Measurements from ENCODE around the gene NARF.

The NARF gene

DNA sequence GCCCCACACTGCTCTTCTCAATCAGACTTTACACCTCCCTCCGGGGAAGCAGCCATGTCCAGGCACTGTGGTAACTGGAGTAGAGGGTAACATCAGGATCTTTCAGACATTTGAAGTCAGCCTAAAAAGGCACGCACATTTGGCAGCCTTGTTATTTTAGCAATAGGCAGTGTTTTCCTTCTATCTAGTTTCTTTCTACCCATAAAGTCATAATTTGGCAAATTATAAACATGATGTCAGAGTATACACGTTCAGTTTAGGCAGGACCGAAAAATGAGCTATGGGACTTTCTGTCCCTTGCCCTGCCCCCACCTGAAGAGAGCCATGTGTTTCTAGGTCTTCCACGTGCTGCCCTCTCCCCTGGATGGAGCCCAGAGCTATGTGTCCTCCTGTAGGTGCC, 21.1 kb downstream of the NARF start:
- DNase-seq = no peak

DNA sequence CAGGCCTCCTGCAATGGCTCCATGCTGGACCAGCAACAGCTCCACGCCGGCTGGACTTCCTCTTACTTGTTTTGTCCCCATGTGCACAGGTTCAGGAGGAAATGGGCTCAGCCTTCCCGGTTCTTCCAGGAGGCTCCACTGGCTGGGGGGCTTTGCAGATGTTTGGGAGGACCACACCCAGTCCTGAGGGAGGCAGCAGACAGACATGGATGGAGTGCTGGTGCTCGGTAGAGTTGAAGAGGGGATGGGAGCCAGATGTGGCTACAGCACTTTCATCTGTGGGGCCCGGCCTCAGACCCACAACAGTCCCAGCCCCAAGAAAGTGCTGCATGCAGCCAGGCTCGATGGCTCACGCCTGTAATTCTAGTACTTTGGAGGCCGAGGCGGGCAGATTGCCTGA, 21.8 kb downstream of the NARF start:
- DNase-seq = no peak

DNA sequence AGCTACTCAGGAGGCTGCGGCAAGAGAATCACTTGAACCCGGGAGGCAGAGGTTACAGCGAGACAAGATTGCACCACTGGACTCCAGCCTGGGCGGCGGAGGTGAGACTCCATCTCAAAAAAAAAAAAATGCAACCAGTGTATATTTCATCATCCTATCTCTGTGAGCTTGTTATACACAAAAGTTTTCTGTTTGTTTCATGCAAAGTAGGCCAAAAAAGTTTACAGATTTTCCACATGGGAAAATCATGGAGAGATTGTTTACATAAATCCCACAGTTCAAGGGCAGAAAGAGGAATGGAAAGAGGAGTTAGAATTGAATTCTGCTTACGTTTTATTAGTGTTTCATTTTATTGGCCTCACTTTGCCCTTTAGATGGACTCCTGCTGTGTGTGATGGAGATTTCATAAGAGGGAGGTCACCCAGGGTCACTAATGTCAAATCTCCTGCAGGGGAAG, 24.7 kb downstream of the NARF start:
- no peak for DNase-seq

DNA sequence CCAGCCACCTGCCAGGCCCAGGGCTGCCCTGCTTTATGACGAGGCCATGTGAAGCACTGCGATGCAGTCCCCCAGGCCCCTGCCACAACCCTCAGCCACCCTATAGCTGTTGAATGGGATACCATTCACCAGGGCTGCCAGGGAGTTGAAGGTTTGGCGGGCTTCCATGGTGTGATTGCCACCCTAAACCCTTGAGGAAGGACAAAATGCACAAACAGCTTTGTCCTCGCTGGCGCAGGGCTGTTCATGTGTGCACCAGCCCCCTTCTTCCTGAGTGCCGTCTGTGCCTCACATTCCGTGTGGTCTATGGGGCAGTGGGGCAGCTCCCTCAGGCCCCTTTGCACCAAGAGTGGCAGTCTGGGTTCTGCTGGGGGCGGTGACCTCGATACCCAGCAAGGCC, 25.3 kb downstream of the NARF start:
- no peak for DNase-seq

DNA sequence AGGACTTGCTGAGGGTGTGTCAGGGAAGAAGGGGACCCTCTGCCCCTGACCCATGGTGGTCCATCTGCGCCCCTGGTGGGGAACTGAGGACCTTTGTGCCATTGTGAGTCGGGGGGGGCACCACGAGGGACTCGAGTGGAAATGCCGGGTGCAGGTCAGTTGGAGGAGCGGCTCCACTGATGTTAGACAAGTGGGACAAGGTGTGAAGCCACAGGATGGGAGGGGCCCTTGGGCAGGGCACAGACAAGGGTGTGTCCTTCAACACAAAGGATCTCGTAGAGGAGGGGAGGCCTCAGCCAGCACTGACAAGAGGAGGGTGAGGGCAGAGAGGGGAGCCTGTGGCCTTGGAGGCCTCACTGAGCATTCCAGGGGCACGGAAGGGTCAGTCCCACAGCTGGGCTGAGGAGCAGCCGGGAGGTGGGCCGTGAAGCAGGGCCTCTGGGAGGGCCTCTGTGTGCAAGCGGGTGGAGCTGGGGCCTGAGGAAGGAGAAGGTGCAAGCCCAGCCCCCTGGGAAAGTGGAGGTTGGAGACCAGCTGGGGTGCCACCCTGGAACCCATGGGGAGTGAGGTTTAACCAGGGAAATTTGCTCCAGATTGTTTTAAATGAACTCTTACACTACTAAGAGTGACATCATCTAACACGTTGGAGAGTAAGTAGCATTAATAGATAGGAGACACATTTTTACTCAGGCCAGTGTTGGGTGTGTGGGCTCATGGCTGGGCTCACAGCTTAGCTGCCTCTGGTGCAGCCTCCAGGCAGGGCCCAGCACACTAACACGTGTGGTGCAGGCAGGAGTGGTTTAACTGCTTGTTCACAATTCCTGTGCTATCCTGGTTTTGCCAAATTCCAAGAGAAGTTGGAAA, 27.9 kb downstream of the NARF start:
- no peak for DNase-seq

DNA sequence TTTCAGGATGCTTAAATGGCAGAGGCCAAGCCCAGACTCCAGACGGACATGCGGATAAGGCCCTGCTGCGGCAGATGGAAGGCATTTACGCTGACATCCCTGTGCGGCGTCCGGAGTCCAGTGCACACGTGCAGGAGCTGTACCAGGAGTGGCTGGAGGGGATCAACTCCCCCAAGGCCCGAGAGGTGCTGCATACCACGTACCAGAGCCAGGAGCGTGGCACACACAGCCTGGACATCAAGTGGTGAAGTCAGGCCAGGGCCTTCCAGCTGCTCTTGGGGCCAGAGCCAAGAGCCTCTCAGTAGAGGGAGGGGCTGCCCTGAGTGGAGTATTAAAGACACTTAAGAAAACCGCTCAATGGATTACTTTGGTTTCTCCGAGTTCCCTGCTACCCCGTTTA, 29.4 kb downstream of the NARF start:
- no peak for DNase-seq

DNA sequence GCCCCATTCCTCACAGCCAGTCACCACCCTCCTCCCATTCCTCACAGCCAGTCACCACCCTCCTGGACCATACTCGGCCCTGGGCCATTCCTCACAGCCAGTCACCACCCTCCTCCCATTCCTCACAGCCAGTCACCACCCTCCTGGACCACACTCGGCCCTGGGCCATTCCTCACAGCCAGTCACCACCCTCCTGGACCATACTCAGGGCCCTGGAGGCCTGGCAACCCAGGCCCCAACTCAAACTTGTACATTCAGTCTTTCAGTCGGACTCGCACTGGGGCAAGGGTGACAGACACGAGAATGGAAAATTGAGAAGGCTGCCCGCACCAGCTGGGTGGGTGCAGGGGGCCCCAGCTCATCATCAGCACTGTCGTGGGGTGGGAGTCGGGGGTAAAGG, 30.6 kb downstream of the NARF start:
- DNase-seq = peak; percentile 35

DNA sequence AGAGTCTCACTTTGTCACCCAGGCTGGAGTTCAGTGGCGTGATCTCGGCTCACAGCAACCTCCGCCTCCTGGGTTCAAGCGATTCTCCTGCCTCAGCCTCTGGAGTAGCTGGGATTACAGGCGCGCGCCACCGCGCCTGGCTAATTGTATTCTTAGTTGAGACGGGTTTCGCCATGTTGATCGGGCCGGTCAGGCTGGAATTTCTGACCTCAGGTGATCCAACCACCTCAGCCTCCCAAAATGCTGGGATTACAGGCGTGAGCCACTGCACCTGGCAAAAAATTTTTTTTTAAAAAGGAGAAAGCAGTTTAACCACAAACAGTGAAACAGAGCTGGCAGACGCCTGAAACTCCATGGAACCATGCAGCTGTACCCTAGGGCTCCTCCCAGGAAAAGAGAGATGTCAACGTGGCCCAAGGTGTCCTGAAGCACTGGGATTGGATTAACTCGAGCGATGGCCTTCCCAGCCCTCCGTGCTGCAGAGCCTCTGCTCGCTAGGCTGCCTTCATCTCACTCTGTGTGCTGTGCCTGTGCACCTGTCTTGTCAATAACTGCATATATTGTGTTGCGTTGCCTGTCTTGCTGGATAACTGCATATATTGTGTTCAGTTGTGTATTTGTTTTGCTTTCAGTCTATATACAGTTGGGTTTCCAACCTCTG, 31.4 kb downstream of the NARF start:
- no peak for DNase-seq

DNA sequence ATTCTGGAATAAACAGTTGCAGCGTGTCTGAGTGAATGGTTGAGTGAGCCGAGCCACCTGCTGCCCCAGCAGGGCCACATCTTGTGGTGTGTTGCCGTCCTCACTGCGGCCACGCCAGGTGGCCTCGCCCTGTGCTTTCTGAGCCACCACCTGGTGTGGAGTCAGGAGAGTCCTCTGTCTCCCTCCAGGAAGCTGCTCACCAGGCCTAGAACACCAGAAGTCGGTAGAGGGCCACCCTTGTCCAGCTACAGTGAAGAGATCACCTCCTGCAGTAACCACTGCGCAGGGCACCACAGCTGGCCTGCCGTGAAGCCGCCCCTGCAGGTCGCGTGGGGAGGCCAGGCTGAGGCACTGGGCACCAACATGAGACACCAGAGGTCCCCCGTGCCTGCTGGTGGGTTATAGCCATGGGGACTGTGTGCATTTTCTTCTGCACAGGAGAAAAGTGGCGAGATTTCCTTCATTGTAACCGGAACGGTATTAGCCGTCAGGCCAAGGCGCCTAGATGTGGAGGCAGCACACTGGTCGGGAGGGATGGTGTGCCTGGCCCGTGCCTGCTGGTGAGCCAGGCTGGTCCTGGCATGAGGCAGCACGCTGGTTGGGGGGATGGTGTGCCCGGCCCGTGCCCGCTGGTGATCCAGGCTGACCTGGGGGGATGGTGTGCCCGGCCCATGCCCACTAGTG, 32.1 kb downstream of the NARF start:
- no peak for DNase-seq

DNA sequence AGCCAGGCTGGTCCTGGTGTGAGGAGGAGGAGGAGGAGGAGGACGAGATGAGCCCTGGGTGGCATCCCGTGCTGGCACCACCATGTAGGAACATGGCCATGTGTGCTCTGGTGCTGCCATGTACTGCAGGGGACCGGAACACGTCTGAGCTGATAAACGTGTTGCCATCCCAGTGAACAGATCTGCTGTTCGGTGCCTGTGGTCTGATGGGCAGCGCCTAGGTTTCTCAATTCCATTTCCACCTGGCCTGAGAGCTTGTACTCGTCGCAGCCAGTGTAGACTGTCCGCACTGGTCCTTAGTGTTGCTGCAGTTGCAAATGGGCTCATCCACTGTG, 32.6 kb downstream of the NARF start:
- no peak for DNase-seq

DNA sequence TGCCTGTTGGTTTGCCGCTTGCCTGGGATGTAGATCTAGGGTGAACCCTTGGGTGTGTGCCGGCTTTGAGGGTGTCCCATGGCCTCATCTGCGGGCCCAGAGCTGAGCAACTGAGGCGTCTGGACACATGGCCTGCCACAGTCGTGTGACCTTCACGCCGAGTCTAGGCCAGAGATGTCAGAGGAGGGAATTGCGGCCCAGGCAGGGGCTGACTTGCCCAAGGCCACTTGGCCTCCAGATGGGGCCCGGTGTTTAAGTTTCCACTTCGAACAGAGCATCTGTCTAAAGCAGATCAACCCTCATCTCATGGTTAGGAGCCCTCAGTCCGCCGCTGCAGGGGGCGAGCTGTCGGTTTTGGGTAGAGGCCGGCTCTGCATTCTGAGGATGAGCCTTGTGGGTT, 33.0 kb downstream of the NARF start:
- no peak for DNase-seq

DNA sequence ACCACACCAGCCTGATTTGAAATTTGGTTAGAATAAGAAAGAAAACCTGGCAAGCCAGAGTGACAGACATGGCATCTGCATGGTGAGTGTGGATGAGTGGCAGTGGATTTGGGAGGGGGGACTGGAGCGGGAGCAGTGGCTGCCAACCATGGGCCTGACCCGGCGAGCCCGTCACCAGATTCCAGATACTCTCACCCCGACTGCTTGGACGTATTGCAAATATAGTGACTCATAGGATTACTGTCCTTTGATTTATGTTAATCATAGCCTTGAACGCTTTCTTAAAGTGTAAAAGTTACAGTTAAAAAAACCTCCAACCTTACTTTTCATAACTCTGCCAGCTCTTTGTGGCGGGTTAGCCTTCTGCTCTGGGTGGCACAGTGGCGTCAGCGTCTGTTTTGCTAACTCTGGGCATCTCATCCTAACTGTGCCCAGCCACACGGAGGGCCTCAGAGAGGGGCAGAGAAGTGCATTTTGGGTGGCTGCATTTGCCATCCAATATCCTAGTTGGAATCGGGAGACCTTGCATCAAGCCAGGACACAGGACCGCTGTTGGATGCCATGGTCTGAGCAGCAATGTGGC, 34.2 kb downstream of the NARF start:
- peak; percentile 61 for DNase-seq

DNA sequence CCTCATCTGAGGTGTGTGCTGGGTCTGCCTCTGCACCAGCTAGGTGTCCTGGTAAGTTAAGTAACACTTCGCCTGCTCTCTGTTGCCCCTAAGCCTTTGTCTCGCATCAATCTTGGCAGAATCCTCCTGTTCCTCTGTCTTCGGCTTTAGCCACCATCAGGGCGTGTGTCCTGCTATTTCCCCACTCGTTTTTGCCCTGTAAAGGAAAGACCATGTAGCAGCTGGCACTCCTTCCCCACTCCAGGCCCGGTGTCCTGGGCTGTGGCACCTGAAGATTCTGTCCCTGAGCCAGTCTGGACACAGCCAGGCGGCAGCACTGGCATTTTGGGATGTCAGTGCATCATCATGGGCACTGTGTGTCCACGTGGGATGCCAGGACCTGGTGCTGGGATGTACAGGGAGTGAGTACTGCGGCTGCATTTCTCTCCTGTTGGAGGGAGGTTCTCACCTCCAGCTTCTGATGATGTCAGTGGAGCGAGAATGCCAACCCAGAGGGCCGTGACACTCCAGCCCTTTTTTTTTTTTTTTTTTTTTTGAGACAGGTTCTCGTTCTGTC, 34.8 kb downstream of the NARF start:
- DNase-seq = no peak

DNA sequence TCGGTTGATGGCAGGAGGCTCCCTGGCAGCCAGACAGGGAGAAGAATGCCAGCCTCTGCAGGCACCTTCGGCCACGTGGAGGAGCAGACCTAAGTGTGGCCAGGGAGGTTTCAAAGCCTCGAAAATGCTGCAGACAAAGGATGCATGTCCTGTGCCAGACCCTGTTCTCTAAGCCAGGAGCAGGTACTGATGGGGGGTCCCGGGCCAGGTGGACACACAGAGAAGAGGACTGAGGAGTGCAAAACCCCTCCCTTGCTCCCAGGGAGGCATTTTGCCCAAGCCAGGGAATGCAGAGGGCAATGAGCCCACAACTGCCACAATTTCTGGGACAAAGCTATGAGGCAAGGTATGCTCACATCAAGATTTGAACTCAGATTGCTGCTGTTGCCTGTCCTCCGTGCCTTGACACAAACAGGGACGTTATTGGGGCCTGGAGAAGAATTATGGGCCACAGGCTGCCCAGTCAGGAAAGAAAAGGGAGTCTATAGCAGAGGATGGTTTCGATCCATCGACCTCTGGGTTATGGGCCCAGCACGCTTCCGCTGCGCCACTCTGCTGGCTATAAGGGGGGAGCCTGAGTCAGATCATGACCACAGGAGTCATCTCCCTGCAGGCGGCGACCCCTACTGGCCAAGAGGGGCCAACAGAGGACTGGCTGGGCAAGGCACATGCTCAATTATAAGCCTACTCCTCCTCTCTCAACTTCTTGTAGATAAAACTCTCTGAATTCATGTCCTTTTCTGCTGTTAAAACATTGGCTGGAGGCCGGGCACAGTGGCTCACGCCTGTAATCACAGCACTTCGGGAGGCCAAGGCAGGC, 35.9 kb downstream of the NARF start:
- peak; percentile 98 for DNase-seq

DNA sequence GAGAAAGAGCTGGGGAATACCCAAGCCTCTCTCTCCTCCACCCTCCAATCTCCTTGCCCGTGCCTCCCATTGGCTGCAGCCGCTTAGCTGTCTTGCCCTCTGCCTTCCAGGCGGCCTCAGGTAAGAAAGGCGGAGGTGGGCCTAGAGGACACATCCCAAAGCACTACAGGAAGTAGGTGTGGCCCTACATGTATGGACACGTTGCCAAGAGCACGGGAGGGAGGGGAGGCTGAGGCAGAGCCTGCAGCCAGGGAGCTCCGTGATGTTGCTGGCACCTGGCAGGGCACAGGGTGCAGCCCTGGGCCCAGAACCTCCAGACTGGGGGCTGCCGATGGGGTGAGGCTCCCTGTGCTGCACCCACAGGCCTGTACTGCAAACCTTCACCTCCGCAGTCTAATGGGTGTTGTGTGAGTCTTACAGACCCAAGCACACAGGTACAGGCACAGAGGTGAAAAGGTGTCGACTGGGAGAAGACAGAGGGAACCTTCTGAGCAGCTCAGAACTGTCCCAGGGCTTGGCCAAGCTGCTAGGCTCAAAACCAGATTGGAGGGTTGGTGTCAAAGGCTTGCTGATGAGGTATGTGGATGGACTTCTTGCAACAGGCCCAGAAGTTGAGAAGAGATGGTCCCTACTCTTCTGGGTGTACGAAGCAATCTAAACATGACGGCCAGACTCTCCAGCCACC, 37.4 kb downstream of the NARF start:
- DNase-seq = no peak

DNA sequence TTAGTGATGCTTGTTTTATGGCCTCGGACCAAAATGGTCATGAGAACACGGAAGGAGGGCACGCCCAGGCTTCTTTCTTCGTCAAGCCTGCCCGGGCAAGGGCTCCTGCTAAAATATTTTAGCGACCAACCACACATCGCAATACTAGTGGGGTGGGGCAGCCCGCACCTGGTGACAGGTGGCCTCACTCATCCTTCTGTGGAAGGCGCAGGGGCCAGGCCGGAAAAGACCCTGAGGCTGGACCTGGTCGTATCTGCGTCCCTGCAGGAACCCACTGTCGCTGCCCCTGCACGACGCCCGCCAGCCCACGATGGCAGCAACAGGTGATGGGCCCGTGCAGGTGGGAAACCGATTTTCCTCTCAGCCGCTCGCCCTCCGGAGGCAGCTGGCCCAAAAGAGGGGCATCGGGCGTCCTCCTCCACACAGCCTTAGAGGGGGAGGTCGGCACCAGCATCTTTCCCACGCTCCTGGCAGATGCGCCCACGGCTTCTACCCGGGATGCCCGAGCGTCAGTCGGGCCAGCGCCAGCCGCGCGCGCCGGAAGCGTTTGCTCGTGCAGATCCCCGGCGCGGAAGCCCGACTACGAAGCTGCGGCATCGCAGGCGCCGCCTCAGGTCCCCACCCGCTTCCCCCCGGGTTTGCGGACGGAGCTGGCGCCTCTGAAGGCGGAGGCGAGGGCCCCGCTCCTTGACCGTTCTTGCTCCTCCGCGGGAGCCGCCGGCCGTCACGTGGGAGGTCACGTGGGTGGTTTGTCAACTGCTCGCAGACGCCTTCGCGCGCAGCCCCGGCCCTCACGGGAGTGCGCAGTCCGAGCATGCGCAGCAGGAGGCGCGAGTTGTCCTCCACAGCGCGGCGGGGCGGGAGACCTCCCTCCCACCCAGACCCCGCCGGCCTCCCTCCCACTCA, 38.2 kb downstream of the NARF start:
- peak; percentile 93 for DNase-seq

DNA sequence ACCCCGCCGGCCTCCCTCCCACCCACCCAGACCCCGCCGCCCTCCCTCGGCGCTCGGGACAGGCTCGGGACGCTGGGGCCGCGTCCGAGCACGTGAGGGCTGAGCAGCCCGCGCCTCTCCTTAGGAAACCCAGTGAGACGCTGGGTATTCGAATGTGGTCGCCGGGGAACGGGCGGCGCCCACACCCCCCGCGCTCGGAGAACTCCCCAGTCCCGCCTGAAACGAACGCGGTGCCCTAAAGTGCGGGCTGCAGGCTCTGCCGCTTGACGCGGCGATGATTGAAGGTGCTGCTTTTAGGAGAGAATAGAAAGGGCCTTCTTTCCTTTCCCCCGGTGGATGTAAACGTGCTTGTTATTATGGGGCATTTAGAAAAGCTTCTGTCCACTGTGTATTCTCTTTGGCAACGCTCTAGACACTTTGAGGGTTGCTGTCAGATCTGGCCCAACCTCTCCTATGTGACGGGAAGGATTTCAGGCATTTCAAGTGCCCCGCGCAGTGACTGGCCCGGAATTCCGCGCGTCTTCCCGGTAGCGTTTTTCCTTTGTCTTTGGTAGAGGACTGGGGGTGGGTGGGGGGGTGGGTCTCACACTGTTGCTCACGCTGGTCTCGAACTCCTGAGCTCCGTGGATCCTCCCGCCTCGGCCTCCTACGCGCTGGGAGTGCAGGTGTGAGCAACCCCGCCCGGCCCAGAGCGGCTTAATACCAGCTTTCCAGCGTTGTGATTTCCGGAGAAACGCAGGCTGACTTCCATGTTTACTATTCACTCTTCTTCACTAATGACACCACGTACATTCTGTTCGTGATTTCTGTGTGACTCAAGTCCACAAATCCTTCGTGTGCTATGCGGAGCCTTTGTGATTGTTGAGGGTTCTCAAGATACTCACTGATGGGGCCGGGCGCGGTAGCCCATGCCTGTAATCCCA, 39.2 kb downstream of the NARF start:
- DNase-seq = peak; percentile 78

DNA sequence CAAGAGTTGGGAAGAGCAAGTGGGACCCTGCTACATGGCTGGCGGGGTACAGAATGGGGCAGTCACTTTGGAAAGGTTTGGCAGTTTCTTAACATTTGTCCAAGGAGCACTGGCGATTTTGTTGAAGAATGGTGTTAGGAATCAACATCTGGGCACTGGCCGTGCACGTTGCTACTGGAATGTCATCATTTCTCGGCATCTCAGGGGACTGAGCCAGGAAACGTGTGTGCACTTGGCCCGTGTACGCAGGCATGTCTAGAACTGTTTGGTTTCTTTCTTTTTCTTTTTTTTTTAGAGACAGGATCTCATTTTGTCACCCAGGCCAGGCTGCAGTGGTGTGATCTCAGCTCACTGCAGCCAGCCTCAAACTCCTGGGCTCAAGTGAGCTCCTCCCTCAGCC, 43.7 kb downstream of the NARF start:
- DNase-seq = no peak

DNA sequence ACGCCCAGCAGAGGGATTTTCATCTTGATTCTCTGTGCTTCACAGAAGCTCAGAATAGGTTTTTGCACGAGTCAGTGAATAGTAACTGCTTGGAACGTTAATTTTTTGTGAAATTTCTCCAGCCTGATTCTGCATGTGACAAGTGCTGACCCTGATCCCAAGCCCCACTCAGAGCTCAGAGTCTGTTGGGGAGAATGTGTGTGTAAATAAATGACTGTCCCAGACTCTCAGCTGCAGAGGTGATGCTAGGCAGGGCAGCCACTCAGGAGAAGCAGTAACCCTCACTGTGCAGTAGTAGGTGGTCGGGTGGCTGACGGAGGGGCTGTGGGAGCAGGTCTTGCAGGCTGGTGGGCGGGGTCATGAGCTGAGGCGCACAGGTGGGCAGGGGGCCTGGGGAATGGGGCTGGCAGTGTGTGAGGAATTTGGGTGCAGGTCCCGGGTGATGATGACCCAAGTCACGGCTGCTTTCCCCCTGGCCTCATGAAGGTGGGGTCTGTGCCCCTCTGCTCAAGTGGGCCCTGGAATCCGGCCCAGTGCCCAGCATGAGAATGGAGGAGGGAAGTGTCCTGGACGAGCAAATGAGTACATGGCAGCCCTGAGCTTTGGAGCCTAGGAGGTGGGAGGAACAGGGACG, 44.7 kb downstream of the NARF start:
- DNase-seq = no peak
